Measurements from ENCODE around the gene CCDC197.

- TF ChIP-seq POLR2A (IDR thresholded peaks at IDR 0.05) (no peak), EP300 (IDR thresholded peaks at IDR 0.05) (no peak)
Measured at GRCh38 chr14:94047581-94047980, 50.5 kb downstream of the CCDC197 start.

All from ovary (tissue), 1 donor.